GM18526 (cell line): Measurements from ENCODE around the gene B3GNT5.

ENCODE experiments used
- POLR2A ChIP-seq: IDR thresholded peaks from 3 replicates; pipeline ENCODE4 v1.6.1; 2011; ENCODE audit not compliant: insufficient read length; ENCODE audit errors: extremely low read depth

Gene B3GNT5

GRCh38 chr3:183252973-183253527 lies at the start of gene B3GNT5:
Gene B3GNT5, plus strand, starts transcription at chr3:183253253. Its CDS starts 16,546 bp downstream, at chr3:183269799.
- TF ChIP-seq POLR2A: no peak

- TF ChIP-seq POLR2A: no peak
Observed at GRCh38 chr3:183203670-183204069, 49.4 kb upstream of the B3GNT5 start.

- no peak for TF ChIP-seq POLR2A
Observed at GRCh38 chr3:183208260-183208659, 44.8 kb upstream of the B3GNT5 start.

GRCh38 chr3:183208800-183209199 lies 44.3 kb upstream of the B3GNT5 start:
- no peak for TF ChIP-seq POLR2A

GRCh38 chr3:183210341-183210740 lies 42.7 kb upstream of the B3GNT5 start:
- no peak for TF ChIP-seq POLR2A

- TF ChIP-seq POLR2A: no peak
Observed at GRCh38 chr3:183210862-183211341, 42.2 kb upstream of the B3GNT5 start.

GRCh38 chr3:183211352-183211751 lies 41.7 kb upstream of the B3GNT5 start:
- TF ChIP-seq POLR2A: no peak

GRCh38 chr3:183212096-183212495 lies 41.0 kb upstream of the B3GNT5 start:
- TF ChIP-seq POLR2A: no peak

- TF ChIP-seq POLR2A: no peak
Observed at GRCh38 chr3:183212565-183212964, 40.5 kb upstream of the B3GNT5 start.

GRCh38 chr3:183213415-183214276 lies 39.4 kb upstream of the B3GNT5 start:
- no peak for TF ChIP-seq POLR2A

GRCh38 chr3:183214277-183214612 lies 38.8 kb upstream of the B3GNT5 start:
- no peak for TF ChIP-seq POLR2A

- TF ChIP-seq POLR2A: no peak
Observed at GRCh38 chr3:183215591-183216202, 37.4 kb upstream of the B3GNT5 start.

GRCh38 chr3:183217548-183218332 lies 35.3 kb upstream of the B3GNT5 start:
- no peak for TF ChIP-seq POLR2A

GRCh38 chr3:183218826-183219225 lies 34.2 kb upstream of the B3GNT5 start:
- no peak for TF ChIP-seq POLR2A

- no peak for TF ChIP-seq POLR2A
Observed at GRCh38 chr3:183220828-183221227, 32.2 kb upstream of the B3GNT5 start.
